HCT116 (cell line): Measurements from ENCODE around the gene PBLD. TPM values are rescaled to one million over a fixed set of nuclear protein-coding genes. Genes with fewer than 3 reads are reported as not detected.

Experiments
- ATAC-seq: fragments of 200-7000 bp; cut with Tn5 transposase; 2 replicates; pipeline ENCODE4 v1.9.1; 2020; ENCODE audit warnings: mild to moderate bottlenecking, moderate library complexity
- BruUV-seq: library from RNA; stranded (reverse); fragments of 400-500 nt; replicated peaks from 2 replicates; lab custom pipeline; 2021; lab: Mats Ljungman, UMichigan
- CTCF ChIA-PET: fragments of 300-600 bp; sonication (Branson Sonifier 250); formaldehyde crosslinking; loops from one replicate; lab custom pipeline; 2021; ENCODE audit warnings: antibody characterized with exemption; lab: Charles Lee
- POLR2A ChIA-PET: fragments of 300-600, 350-600 bp; sonication (Branson Sonifier 250); formaldehyde crosslinking; loops from one replicate; lab custom pipeline; 2021; ENCODE audit warnings: antibody characterized with exemption; lab: Charles Lee
- RAD21 ChIA-PET, 2 experiments: fragments of 300-600 bp; sonication (Branson Sonifier 250); formaldehyde crosslinking; loops; one replicate each; lab custom pipeline; 2023; ENCODE audit warnings: low total read pairs in 2 of 2; ENCODE audit not compliant: uncharacterized antibody in 2 of 2, unreplicated experiment in 2 of 2, low non-redundant PET in 1 of 2; lab: Charles Lee
- DNase-seq: peaks from one replicate; pipeline ENCODE4 v3.0.0-alpha.2; 2010; ENCODE audit warnings: low read depth, low spot score
- H2AFZ ChIP-seq: fragments of 200-600 bp; shearing (Covaris generic), sonication (generic); 2 replicates; pipeline ENCODE4 v1.6.1; 2017; ENCODE audit warnings: low read depth, mixed run types, mixed read lengths, antibody characterized with exemption, low read length; ENCODE audit not compliant: poor library complexity, severe bottlenecking
- H3K27ac ChIP-seq: 2 replicates; pipeline ENCODE4 v1.5.1; 2012; ENCODE audit warnings: low read depth, low read length
- H3K27me3 ChIP-seq: fragments of 200-600 bp; sonication (generic); 2 replicates; pipeline ENCODE4 v1.6.1; 2016; ENCODE audit warnings: mixed run types, low read length, mixed read lengths; ENCODE audit not compliant: insufficient read depth
- H3K36me3 ChIP-seq, 2 experiments: fragments of 200-500 bp in 1 of 2; fragments of 200-600 bp in 1 of 2; sonication (Bioruptor generic) in 1 of 2; sonication (generic) in 1 of 2; 2 replicates each; pipeline versions ENCODE4 v1.5.1 to v1.6.1; 2014 to 2016; ENCODE audit warnings: low read length in 2 of 2, inconsistent platforms in 1 of 2, mixed read lengths in 1 of 2, mixed run types in 1 of 2; ENCODE audit not compliant: insufficient read depth in 2 of 2, control insufficient read depth in 1 of 2
- H3K4me1 ChIP-seq, 2 experiments: fragments of 200-600 bp in 1 of 2; sonication (generic) in 1 of 2; 2 replicates each; pipeline versions ENCODE4 v1.5.1 to v1.6.1; 2012 to 2017; ENCODE audit warnings: low read length in 2 of 2, inconsistent platforms in 1 of 2, mild to moderate bottlenecking in 1 of 2, mixed read lengths in 1 of 2, mixed run types in 1 of 2, moderate library complexity in 1 of 2; ENCODE audit not compliant: insufficient read depth in 2 of 2, control insufficient read depth in 1 of 2
- H3K4me2 ChIP-seq: fragments of 200-600 bp; sonication (generic); 2 replicates; pipeline ENCODE4 v1.6.1; 2017; ENCODE audit warnings: mixed run types, low read length, mixed read lengths
- H3K4me3 ChIP-seq, 2 experiments: fragments of 200-600 bp in 1 of 2; sonication (generic) in 1 of 2; replicated peaks in 1 of 2; 2 replicates each; pipeline ENCODE4 v1.5.1; 2011 to 2016; ENCODE audit warnings: low read length in 2 of 2, control low read depth in 1 of 2, low read depth in 1 of 2, mild to moderate bottlenecking in 1 of 2, mixed read lengths in 1 of 2, mixed run types in 1 of 2
- H3K79me2 ChIP-seq: fragments of 200-600 bp; sonication (generic); 2 replicates; pipeline ENCODE4 v1.6.1; 2017; ENCODE audit warnings: mild to moderate bottlenecking, mixed run types, low read length, moderate library complexity, mixed read lengths; ENCODE audit not compliant: insufficient read depth
- H3K9ac ChIP-seq: fragments of 200-600 bp; sonication (generic); 2 replicates; pipeline ENCODE4 v1.6.1; 2016; ENCODE audit warnings: low read length, mixed read lengths
- H3K9me2 ChIP-seq: fragments of 200-600 bp; sonication (generic), shearing (Covaris generic); 2 replicates; pipeline ENCODE4 v1.6.1; 2017; ENCODE audit warnings: mixed run types, mild to moderate bottlenecking, moderate library complexity; ENCODE audit not compliant: insufficient read depth
- H3K9me3 ChIP-seq, 2 experiments: fragments of 200-500 bp in 1 of 2; fragments of 200-600 bp in 1 of 2; sonication (Bioruptor generic) in 1 of 2; sonication (generic) in 1 of 2; 2 replicates each; pipeline ENCODE4 v1.6.1; 2014 to 2017; ENCODE audit warnings: low read length in 2 of 2, mixed read lengths in 2 of 2, inconsistent platforms in 1 of 2, low read depth in 1 of 2, mild to moderate bottlenecking in 1 of 2, mixed run types in 1 of 2, moderate library complexity in 1 of 2; ENCODE audit not compliant: control insufficient read depth in 1 of 2, insufficient read depth in 1 of 2
- H4K20me1 ChIP-seq: fragments of 200-600 bp; sonication (generic), shearing (Covaris generic); 2 replicates; pipeline ENCODE4 v1.6.1; 2017; ENCODE audit warnings: mixed run types, mild to moderate bottlenecking, moderate library complexity; ENCODE audit not compliant: insufficient read depth
- CEBPB ChIP-seq: IDR thresholded peaks from 2 replicates; pipeline ENCODE4 v1.6.1; 2012; ENCODE audit warnings: low read depth
- CTCF ChIP-seq, 3 experiments: fragments of 200-600 bp in 1 of 3; sonication (generic) in 1 of 3; IDR thresholded peaks in 2 of 3; conservative IDR thresholded peaks in 1 of 3; 2 replicates each; pipeline ENCODE4 v1.5.1; 2012 to 2017; ENCODE audit warnings: low read depth in 2 of 3, low read length in 2 of 3, antibody characterized with exemption in 1 of 3, borderline replicate concordance in 1 of 3, control low read depth in 1 of 3, mild to moderate bottlenecking in 1 of 3, mixed read lengths in 1 of 3, mixed run types in 1 of 3, moderate library complexity in 1 of 3; ENCODE audit not compliant: insufficient read depth in 1 of 3
- EGR1 ChIP-seq: IDR thresholded peaks from 2 replicates; pipeline ENCODE4 v1.6.1; 2012; ENCODE audit warnings: low read depth
- ELF1 ChIP-seq: IDR thresholded peaks from 2 replicates; pipeline ENCODE4 v1.6.1; 2012; ENCODE audit warnings: low read depth, borderline replicate concordance
- EZH2phosphoT487 ChIP-seq: fragments of 200-600 bp; IDR thresholded peaks from 2 replicates; pipeline ENCODE4 v1.6.1; 2018; ENCODE audit warnings: antibody characterized with exemption, borderline replicate concordance
- FOSL1 ChIP-seq: IDR thresholded peaks from 2 replicates; pipeline ENCODE4 v1.6.1; 2012; ENCODE audit warnings: low read depth
- POLR2A ChIP-seq: IDR thresholded peaks from 2 replicates; pipeline ENCODE4 v1.7.0; 2011; ENCODE audit warnings: borderline replicate concordance; ENCODE audit not compliant: insufficient read depth, insufficient read length; ENCODE audit errors: extremely low read depth
- POLR2AphosphoS5 ChIP-seq: IDR thresholded peaks from 2 replicates; pipeline ENCODE4 v1.6.1; 2011; ENCODE audit warnings: mild to moderate bottlenecking, low read depth, low read length, moderate library complexity
- RAD21 ChIP-seq: IDR thresholded peaks from 2 replicates; pipeline ENCODE4 v1.6.1; 2012; ENCODE audit warnings: low read depth, mild to moderate bottlenecking
- REST ChIP-seq: IDR thresholded peaks from 2 replicates; pipeline ENCODE4 v1.6.1; 2012; ENCODE audit warnings: low read depth
- SIN3A ChIP-seq: IDR thresholded peaks from 2 replicates; pipeline ENCODE4 v1.6.1; 2012; ENCODE audit warnings: low read depth
- SP1 ChIP-seq: IDR thresholded peaks from 2 replicates; pipeline ENCODE4 v1.6.1; 2012; ENCODE audit warnings: low read depth
- YY1 ChIP-seq: IDR thresholded peaks from 2 replicates; pipeline ENCODE4 v1.6.1; 2011; ENCODE audit warnings: low read length, low read depth, moderate library complexity, mild to moderate bottlenecking; ENCODE audit not compliant: insufficient replicate concordance; ENCODE audit errors: extremely low read depth
- ZNF274 ChIP-seq: fragments of 200-500 bp; sonication (Bioruptor generic); IDR thresholded peaks from 2 replicates; pipeline ENCODE4 v1.6.1; 2014; ENCODE audit warnings: mild to moderate bottlenecking, low read depth, low read length, inconsistent platforms
- intact Hi-C: fragments of 100-400 bp; cut with micrococcal nuclease; formaldehyde crosslinking; loops from 2 replicates; pipeline ENCODE4 v1.10.0; 2022
- total RNA-seq: library from RNA; stranded (reverse); gene quantifications from one replicate; pipeline ENCODE4 v1.2.1, GENCODE V29; 2021; ENCODE audit not compliant: unreplicated experiment

Gene PBLD
- total RNA-seq, 1 experiment from 2014 or later = 2.2 TPM

- TF ChIP-seq REST (no peak), ZNF274 (no peak), RAD21 (no peak), CEBPB (no peak), FOSL1 (no peak), SP1 (no peak), EGR1 (no peak), ELF1 (no peak), POLR2A (no peak)
- TF ChIP-seq, all 23 proteins: peak for 0
Measured at GRCh38 chr10:68353537-68353936, 20.8 kb upstream of the PBLD start (continued).

- DNase-seq (peak; percentile 28), ATAC-seq (peak; percentile 76)
- CTCF ChIA-PET = interaction anchor here (0.8 to 2.3 kb wide), 8 partner anchors 9 to 560 kb away, joined by 3 to 8 read pairs (median 4); partner anchors contain the start of gene RUFY2
- Histone ChIP-seq H2AFZ (no peak overlapping the region), H3K4me3 (no peak overlapping the region), H3K79me2 (peaks cover 9% of the 10 kb centered on the region; the same call in 1 of the 2 replicates), H3K9ac (no peak overlapping the region), H3K9me2 (no peaks in the 10 kb centered on the region), H3K4me1 (no peaks in the 10 kb centered on the region), H4K20me1 (peaks cover 3% of the 10 kb centered on the region; the same call in 1 of the 2 replicates), H3K36me3 (peaks cover 23 to 29% of the 10 kb centered on the region in 2 experiments), H3K27me3 (no peaks in the 10 kb centered on the region), H3K27ac (no peak overlapping the region), H3K9me3 (no peaks in the 10 kb centered on the region), H3K4me2 (no peak overlapping the region)
- BruUV-seq = no TSS peak
- POLR2A ChIA-PET = interaction anchor here (1.6 to 2.2 kb wide), 2 partner anchors 17 to 136 kb away, joined by 3 to 11 read pairs; partner anchors contain the start of gene HNRNPH3
- intact Hi-C loops = no loop called here
- no peak for TF ChIP-seq YY1
- no peak for TF ChIP-seq EZH2phosphoT487
- peak; percentile 28 to 82 (median 74); a peak in 5 of 6 replicates for TF ChIP-seq CTCF (IDR thresholded peaks at IDR 0.05 in 2 of 3, conservative IDR thresholded peaks at IDR 0.05 in 1 of 3; ENCODE audit: borderline replicate concordance in 1 of 3, insufficient read depth in 1 of 3, low read depth in 2 of 3, low read length in 2 of 3)
- TF ChIP-seq RAD21 = peak; percentile 58
- TF ChIP-seq POLR2AphosphoS5 = no peak
- TF ChIP-seq SIN3A = no peak
- TF ChIP-seq POLR2A = no peak
- TF ChIP-seq, all 23 proteins: peak for 2
- RAD21 ChIA-PET = no interaction called here
Measured at GRCh38 chr10:68348265-68348741, 15.6 kb upstream of the PBLD start.
